HG03135 (cell line): Measurements from ENCODE around the gene HOXD12.

Experiments used
- ATAC-seq: cut with Tn5 transposase; IDR thresholded peaks from one replicate; pipeline ENCODE4 v1.9.1; 2021; ENCODE audit warnings: mild to moderate bottlenecking, moderate library complexity; ENCODE audit not compliant: unreplicated experiment

HOXD12 gene

GRCh38 chr2:176080540-176081375 lies 18.8 kb upstream of the HOXD12 start:
- no peak for ATAC-seq

- ATAC-seq = no peak
Observed at GRCh38 chr2:176081376-176081836, 18.2 kb upstream of the HOXD12 start.

GRCh38 chr2:176081837-176082524 lies 17.6 kb upstream of the HOXD12 start:
- ATAC-seq = no peak

GRCh38 chr2:176082525-176082823 lies 17.1 kb upstream of the HOXD12 start:
- no peak for ATAC-seq

- no peak for ATAC-seq
Observed at GRCh38 chr2:176082824-176083751, 16.5 kb upstream of the HOXD12 start.

GRCh38 chr2:176083796-176084261 lies 15.8 kb upstream of the HOXD12 start, which contains the start of gene EVX2:
Gene EVX2, minus strand, starts transcription at chr2:176083962. Its CDS starts 186 bp downstream, at chr2:176083776.
- no peak for ATAC-seq

- ATAC-seq = no peak
Observed at GRCh38 chr2:176084611-176085119, 14.9 kb upstream of the HOXD12 start.

- ATAC-seq = no peak
Observed at GRCh38 chr2:176085120-176085788, 14.3 kb upstream of the HOXD12 start.

GRCh38 chr2:176085861-176086771 lies 13.5 kb upstream of the HOXD12 start:
- no peak for ATAC-seq

GRCh38 chr2:176087330-176088047 lies 12.1 kb upstream of the HOXD12 start:
- no peak for ATAC-seq

- no peak for ATAC-seq
Observed at GRCh38 chr2:176088048-176088936, 11.3 kb upstream of the HOXD12 start.

GRCh38 chr2:176088937-176089842 lies 10.4 kb upstream of the HOXD12 start:
- ATAC-seq = no peak

GRCh38 chr2:176089843-176090395 lies 9.7 kb upstream of the HOXD12 start:
- no peak for ATAC-seq

GRCh38 chr2:176090862-176091261 lies 8.7 kb upstream of the HOXD12 start:
- ATAC-seq = no peak

- ATAC-seq = no peak
Observed at GRCh38 chr2:176091329-176092258, 8.0 kb upstream of the HOXD12 start.
